Measurements from ENCODE around the gene FNDC3B.

GRCh38 chr3:172227340-172228035 lies 188.1 kb downstream of the FNDC3B start:
- TF ChIP-seq CTCF (IDR thresholded peaks at IDR 0.05) (no peak), ZFX (IDR thresholded peaks at IDR 0.05; ENCODE audit: borderline replicate concordance) (no peak)
